ENCODE data around the gene UNC5C. TPM values are rescaled to one million over a fixed set of nuclear protein-coding genes. Genes with fewer than 3 reads are reported as not detected.

The UNC5C gene
- total and polyA plus RNA-seq, 2 donors from 2014 or later: 0.84 to 3.1 TPM

GRCh38 chr4:95508421-95508820, 40.4 kb downstream of the UNC5C start:
- FAIRE-seq (no peak), DNase-seq (no peak)
- H3K9ac ChIP-seq (ENCODE audit: low read length in 3 of 3): no peak overlapping the region
- TF ChIP-seq, protein P1, sequence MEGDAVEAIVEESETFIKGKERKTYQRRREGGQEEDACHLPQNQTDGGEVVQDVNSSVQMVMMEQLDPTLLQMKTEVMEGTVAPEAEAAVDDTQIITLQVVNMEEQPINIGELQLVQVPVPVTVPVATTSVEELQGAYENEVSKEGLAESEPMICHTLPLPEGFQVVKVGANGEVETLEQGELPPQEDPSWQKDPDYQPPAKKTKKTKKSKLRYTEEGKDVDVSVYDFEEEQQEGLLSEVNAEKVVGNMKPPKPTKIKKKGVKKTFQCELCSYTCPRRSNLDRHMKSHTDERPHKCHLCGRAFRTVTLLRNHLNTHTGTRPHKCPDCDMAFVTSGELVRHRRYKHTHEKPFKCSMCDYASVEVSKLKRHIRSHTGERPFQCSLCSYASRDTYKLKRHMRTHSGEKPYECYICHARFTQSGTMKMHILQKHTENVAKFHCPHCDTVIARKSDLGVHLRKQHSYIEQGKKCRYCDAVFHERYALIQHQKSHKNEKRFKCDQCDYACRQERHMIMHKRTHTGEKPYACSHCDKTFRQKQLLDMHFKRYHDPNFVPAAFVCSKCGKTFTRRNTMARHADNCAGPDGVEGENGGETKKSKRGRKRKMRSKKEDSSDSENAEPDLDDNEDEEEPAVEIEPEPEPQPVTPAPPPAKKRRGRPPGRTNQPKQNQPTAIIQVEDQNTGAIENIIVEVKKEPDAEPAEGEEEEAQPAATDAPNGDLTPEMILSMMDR (IDR thresholded peaks at IDR 0.05; ENCODE audit: borderline replicate concordance, extremely low read depth, insufficient read depth): no peak
- no peaks in the 10 kb centered on the region for H3K9me3 ChIP-seq (ENCODE audit: control insufficient read depth in 2 of 3, insufficient read depth in 1 of 3, low read length in 3 of 3)
- no peaks in the 10 kb centered on the region for H3K4me1 ChIP-seq (ENCODE audit: control insufficient read depth in 2 of 3, insufficient read depth in 2 of 3, low read depth in 1 of 3, low read length in 3 of 3)
- H3K36me3 ChIP-seq (ENCODE audit: control insufficient read depth in 2 of 3, insufficient read depth in 3 of 3, low read length in 3 of 3): no peaks in the 10 kb centered on the region
- H3K27ac ChIP-seq (ENCODE audit: low read depth in 2 of 2, low read length in 2 of 2): no peak overlapping the region
- H3K27me3 ChIP-seq (ENCODE audit: control insufficient read depth, insufficient read depth, low read length): no peaks in the 10 kb centered on the region
- H3K4me3 ChIP-seq (ENCODE audit: low read length in 3 of 3): no peak overlapping the region
- intact Hi-C loops (cut with DNase I): no loop called here

DNA sequence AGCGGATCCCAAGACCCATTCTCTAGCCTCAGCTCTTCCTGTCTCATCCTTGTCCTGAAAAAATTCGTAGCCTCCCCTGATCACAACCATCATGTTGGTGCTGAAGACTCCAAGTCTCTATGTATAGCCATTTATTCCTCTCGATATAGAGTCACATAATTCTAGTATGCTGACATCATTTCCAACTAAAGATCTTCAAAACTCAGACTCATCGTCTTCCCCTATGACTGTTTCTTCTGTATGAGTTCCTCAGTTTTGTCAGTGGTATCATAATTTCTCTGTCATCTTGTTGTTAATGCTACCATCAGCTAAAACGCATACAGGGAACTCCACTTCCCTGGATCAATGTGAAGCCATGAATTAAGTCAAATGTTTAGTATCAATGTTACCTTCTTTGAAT, 41.2 kb downstream of the UNC5C start:
- Histone ChIP-seq H3K4me3 (ENCODE audit: low read length in 3 of 3) (no peak overlapping the region), H3K9me3 (ENCODE audit: control insufficient read depth in 2 of 3, insufficient read depth in 1 of 3, low read length in 3 of 3) (no peaks in the 10 kb centered on the region), H3K36me3 (ENCODE audit: control insufficient read depth in 2 of 3, insufficient read depth in 3 of 3, low read length in 3 of 3) (no peaks in the 10 kb centered on the region), H3K4me1 (ENCODE audit: control insufficient read depth in 2 of 3, insufficient read depth in 2 of 3, low read depth in 1 of 3, low read length in 3 of 3) (no peaks in the 10 kb centered on the region), H3K9ac (ENCODE audit: low read length in 3 of 3) (no peak overlapping the region), H3K27me3 (ENCODE audit: control insufficient read depth, insufficient read depth, low read length) (no peaks in the 10 kb centered on the region), H3K27ac (ENCODE audit: low read depth in 2 of 2, low read length in 2 of 2) (no peak overlapping the region)
- DNase-seq: no peak
- FAIRE-seq: no peak
- TF ChIP-seq, protein P1 (IDR thresholded peaks at IDR 0.05; ENCODE audit: borderline replicate concordance, extremely low read depth, insufficient read depth): no peak
- intact Hi-C loops (cut with DNase I): no loop called here

GRCh38 chr4:95507147-95507546, 41.6 kb downstream of the UNC5C start:
- TF ChIP-seq, protein P1 (IDR thresholded peaks at IDR 0.05; ENCODE audit: borderline replicate concordance, extremely low read depth, insufficient read depth): no peak
- Histone ChIP-seq H3K27me3 (ENCODE audit: control insufficient read depth, insufficient read depth, low read length) (no peaks in the 10 kb centered on the region), H3K9ac (ENCODE audit: low read length in 3 of 3) (no peak overlapping the region), H3K36me3 (ENCODE audit: control insufficient read depth in 2 of 3, insufficient read depth in 3 of 3, low read length in 3 of 3) (no peaks in the 10 kb centered on the region), H3K9me3 (ENCODE audit: control insufficient read depth in 2 of 3, insufficient read depth in 1 of 3, low read length in 3 of 3) (no peaks in the 10 kb centered on the region), H3K4me1 (ENCODE audit: control insufficient read depth in 2 of 3, insufficient read depth in 2 of 3, low read depth in 1 of 3, low read length in 3 of 3) (no peaks in the 10 kb centered on the region), H3K27ac (ENCODE audit: low read depth in 2 of 2, low read length in 2 of 2) (no peak overlapping the region), H3K4me3 (ENCODE audit: low read length in 3 of 3) (no peak overlapping the region)
- intact Hi-C loops (cut with DNase I): no loop called here
- DNase-seq (no peak), FAIRE-seq (no peak)

DNA sequence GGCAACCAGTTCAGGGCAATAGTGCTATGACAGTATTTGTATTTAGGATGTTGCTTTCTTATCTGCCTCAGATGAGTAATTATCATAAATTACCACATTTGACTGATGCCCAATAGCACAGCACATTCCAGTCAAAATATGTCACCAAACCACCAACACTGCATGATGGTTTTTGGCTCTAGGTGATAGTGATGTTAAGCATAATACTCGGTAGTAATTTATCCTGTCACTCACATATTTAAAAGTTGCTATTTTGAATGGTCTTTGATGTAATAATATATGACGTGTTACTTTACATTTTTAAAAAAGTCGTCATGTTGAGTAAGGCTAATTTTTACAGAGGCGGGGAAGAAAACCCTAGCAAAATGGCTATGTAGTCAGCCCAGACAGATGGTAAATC, 42.5 kb downstream of the UNC5C start:
- Histone ChIP-seq H3K36me3 (ENCODE audit: control insufficient read depth in 2 of 3, insufficient read depth in 3 of 3, low read length in 3 of 3) (no peaks in the 10 kb centered on the region), H3K27me3 (ENCODE audit: control insufficient read depth, insufficient read depth, low read length) (no peaks in the 10 kb centered on the region), H3K4me1 (ENCODE audit: control insufficient read depth in 2 of 3, insufficient read depth in 2 of 3, low read depth in 1 of 3, low read length in 3 of 3) (no peaks in the 10 kb centered on the region), H3K27ac (ENCODE audit: low read depth in 2 of 2, low read length in 2 of 2) (no peak overlapping the region), H3K9me3 (ENCODE audit: control insufficient read depth in 2 of 3, insufficient read depth in 1 of 3, low read length in 3 of 3) (no peaks in the 10 kb centered on the region), H3K4me3 (ENCODE audit: low read length in 3 of 3) (no peak overlapping the region), H3K9ac (ENCODE audit: low read length in 3 of 3) (no peak overlapping the region)
- DNase-seq: no peak
- TF ChIP-seq, protein P1 (IDR thresholded peaks at IDR 0.05; ENCODE audit: borderline replicate concordance, extremely low read depth, insufficient read depth): no peak
- no peak for FAIRE-seq
- intact Hi-C loops (cut with DNase I): no loop called here
